Skin epidermis (tissue), 12 donors: Measurements from ENCODE around the gene TAF8.
"Not testable (repeated sequence)": the region's sequence is repeated elsewhere in the genome, so short reads cannot be mapped to it uniquely, and the experiment has no call there.

ENCODE experiments used
- H3K27ac ChIP-seq, 21 experiments: fragments of 200-600 bp; sonication (generic) in 11 of 21; one replicate each; pipeline ENCODE4 v1.5.0; 2020; ENCODE audit warnings: mild to moderate bottlenecking in 3 of 21, inconsistent platforms in 2 of 21, moderate library complexity in 2 of 21
- H3K4me3 ChIP-seq, 7 experiments: fragments of 200-600 bp; sonication (generic) in 2 of 7; one replicate each; pipeline ENCODE4 v1.5.0; 2020; ENCODE audit warnings: inconsistent platforms in 2 of 7, mild to moderate bottlenecking in 2 of 7, moderate library complexity in 1 of 7

Gene TAF8

GRCh38 chr6:42028234-42029061 lies 21.9 kb upstream of the TAF8 start:
- H3K4me3 ChIP-seq: no peak overlapping the region
- H3K27ac ChIP-seq: peak overlapping the region in 8 of 21 experiments; percentile 25 to 63 (median 49)

DNA sequence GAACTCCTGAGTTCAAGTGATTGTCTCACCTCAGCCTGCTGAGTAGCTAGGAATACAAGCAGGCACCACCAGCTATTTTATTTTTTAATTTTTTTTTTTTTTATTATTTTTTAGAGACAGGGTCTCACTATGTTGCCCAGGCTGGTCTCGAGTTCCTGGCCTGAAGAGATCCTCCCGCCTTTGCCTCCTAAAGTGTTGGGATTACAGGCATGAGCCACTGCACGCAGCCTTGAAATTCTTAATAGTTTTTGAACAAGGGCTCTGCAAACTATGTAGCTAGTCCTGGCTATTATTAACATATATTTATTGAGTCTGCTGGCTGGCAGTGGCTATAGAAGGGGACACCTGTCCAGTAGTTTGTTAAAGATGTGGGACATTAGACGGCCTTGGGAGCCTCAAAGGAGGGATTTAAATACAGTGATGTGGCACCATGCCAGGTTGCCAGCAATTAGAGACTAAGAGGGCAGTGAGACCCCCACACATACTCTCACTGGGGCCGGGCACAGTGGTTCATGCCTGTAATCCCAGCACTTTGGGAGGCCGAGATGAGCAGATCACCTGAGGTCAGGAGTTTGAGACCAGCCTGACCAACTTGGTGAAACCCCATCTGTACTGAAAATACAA lies 21.1 kb upstream of the TAF8 start:
- H3K27ac ChIP-seq: peak overlapping the region in 3 of 21 experiments; percentile 25 to 63 (median 48)

GRCh38 chr6:42029881-42030280 lies 20.4 kb upstream of the TAF8 start:
- H3K4me3 ChIP-seq: no peak overlapping the region
- peak overlapping the region in 1 of 21 experiments; percentile 55 for H3K27ac ChIP-seq

More for the DNA sequence above, 21.1 kb upstream of the TAF8 start:
- no peak overlapping the region for H3K4me3 ChIP-seq

- Histone ChIP-seq H3K27ac (peak overlapping the region in 4 of 21 experiments; percentile 2 to 55 (median 34)), H3K4me3 (no peak overlapping the region)
Observed at GRCh38 chr6:42030585-42031506, 19.5 kb upstream of the TAF8 start.

DNA sequence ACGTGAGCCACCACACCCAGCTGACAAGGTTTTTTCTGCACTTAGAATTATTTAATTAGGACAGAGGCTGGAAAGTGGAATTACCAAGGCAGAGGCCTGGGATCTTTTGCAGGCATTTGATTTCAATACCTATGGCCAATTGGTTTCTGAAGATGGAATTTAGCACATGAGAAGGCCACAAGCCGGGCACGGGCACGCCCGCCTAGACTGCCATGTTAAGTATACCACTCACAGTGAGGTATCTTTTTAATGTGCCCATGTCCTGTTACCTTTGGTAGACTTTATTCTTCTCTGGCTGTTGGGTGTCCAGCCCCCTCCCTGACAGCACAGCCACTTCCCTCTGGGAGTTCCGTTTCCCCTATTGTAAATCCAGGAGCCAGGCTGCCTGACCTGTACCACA lies 18.0 kb upstream of the TAF8 start:
- Histone ChIP-seq H3K4me3 (no peak overlapping the region), H3K27ac (no peak overlapping the region)

GRCh38 chr6:42037669-42038068 lies 12.7 kb upstream of the TAF8 start:
- H3K4me3 ChIP-seq, H3K27ac ChIP-seq: not testable (repeated sequence)

DNA sequence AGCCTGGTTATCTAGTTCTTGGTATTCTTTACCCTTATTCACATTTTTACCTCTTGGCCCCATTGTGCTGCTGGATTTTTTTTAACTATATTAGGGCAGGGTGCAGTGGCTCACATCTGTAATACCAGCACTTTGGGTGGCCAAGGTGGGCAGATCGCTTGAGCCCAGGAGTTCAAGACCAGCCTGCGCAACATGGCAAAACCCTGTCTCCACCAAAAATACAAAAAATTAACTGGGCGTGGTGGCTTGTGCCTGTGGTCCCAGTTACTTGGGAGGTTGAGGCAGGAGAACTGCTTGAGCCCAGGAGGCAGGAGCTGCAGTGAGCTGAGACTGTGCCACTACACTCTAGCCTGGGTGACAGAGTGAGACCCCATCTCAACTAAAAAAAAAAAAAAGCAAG lies 12.2 kb upstream of the TAF8 start:
- H3K4me3 ChIP-seq: no peak overlapping the region
- no peak overlapping the region for H3K27ac ChIP-seq

DNA sequence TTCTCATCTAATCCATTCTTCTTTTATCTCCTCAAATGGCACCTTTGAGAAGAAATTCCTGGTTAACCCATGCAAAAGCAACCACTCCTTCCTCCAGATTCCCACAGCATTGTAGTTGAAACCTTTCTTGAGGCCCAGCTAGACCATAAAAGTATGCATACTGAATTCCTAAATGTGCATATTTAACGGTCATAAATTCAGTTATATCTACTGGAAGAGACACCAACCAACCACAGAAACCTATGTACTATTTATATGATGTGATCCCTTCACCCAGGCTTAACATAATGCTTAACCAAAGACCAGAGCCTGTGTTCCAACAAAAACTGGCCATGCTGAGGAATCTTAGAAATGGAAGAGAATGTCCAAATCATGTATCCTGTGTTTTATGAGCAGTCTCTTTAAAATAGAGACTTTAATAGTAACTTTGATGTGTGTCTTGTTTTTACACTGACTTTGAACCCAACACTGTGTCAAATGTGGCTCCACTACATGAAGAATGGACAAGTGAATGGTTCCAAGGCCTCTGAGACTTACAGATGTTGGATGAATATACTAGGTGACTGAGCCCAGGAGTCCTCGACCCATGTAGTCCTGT lies 11.4 kb upstream of the TAF8 start:
- Histone ChIP-seq H3K4me3 (no peak overlapping the region), H3K27ac (peak overlapping the region in 12 of 21 experiments; percentile 16 to 82 (median 44))

DNA sequence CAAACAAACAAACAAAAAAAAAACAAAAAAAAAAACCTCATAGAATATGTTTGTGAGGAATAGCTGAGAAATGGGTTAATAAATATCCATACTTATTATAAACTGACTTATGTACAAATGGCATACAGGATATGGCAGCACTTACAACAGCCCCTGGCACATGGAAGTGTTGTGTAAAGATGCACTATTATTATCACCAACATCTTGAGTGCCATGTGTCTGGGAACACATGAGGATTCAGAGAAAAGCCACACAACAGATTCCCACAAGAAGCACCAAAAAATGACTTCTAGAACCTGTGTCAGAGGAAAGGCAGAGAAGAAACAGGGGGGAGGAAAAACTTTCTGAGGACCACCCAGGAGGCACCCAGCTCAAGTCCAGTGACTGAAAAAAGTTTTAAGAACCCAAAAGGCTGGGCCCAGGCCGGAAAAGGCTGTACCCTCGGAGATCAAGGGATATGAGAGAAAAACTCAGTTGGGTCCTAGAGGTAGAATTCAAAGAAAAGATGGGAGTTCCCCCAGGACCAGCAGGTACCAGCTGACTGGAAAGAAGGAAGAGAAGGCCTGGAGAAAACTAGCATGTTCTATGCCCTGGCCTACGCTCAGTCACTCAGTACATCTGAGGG lies 9.4 kb upstream of the TAF8 start:
- Histone ChIP-seq H3K4me3 (no peak overlapping the region), H3K27ac (peak overlapping the region in 9 of 21 experiments; percentile 15 to 82 (median 41))

- peak overlapping the region in 10 of 21 experiments; percentile 11 to 62 (median 42) for H3K27ac ChIP-seq
- H3K4me3 ChIP-seq: no peak overlapping the region
Observed at GRCh38 chr6:42041481-42042053, 8.8 kb upstream of the TAF8 start.

DNA sequence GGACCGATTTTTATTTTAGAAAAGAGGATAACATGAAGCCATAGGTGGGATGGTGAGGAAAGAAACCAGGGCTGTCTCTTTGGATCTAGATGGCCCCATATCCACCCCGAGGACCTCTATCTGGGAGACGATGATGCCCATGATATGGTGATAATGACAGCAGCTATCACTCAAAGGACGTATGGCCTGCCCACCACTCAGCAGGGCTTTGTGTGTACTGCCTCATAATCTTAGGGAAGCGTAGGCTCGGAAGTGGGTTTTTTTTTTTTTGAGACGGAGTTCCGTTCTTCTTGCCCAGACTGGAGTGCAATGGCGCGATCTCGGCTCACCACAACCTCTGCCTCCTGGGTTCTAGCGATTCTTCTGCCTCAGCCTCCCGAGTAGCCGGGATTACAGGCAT lies 8.2 kb upstream of the TAF8 start:
- Histone ChIP-seq H3K27ac (peak overlapping the region in 5 of 21 experiments; percentile 29 to 62 (median 43)), H3K4me3 (no peak overlapping the region)

DNA sequence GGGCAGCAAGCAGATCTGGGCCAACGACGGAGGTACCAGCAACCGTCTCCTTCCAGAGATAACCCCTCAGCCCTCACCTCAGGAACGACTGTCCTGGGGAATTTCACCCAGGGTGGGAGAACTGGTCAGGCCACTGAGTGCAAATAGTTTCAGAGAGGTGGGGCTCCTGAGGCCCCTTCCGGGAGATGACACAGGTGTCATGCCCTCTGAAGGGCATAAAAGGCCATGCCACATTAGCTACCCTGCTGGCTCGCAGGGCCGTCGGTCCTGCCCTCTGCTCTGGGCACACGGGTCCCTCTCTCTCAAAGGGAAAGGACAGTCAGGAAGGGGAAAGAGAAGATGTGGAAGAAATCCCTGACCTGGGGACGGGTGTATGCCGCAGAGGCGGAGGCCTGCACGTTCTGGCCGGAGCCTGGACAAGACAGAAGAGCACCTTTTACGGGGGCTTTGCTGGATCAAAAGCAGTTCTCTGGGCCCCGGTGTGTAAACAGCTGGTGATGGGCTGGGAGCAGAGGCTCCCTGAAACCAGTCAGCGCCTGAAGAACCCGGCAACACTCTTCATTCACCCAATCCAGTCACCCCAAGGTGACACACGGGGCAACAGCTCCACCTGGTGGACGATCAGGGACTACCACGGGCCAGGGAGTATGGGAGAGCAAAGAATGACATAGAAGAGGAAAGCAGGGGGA lies 6.4 kb upstream of the TAF8 start:
- no peak overlapping the region for H3K4me3 ChIP-seq
- peak overlapping the region in 9 of 21 experiments; percentile 14 to 98 (median 84) for H3K27ac ChIP-seq

GRCh38 chr6:42045538-42046460 lies 4.5 kb upstream of the TAF8 start:
- H3K27ac ChIP-seq: peak overlapping the region in 20 of 21 experiments; percentile 10 to 98 (median 84)
- peak overlapping the region in 3 of 7 experiments; percentile 14 to 72 (median 15) for H3K4me3 ChIP-seq

GRCh38 chr6:42046464-42047212 lies 3.7 kb upstream of the TAF8 start:
- H3K4me3 ChIP-seq: peak overlapping the region in 4 of 7 experiments; percentile 14 to 72 (median 56)
- H3K27ac ChIP-seq: peak overlapping the region in 19 of 21 experiments; percentile 10 to 98 (median 84)

DNA sequence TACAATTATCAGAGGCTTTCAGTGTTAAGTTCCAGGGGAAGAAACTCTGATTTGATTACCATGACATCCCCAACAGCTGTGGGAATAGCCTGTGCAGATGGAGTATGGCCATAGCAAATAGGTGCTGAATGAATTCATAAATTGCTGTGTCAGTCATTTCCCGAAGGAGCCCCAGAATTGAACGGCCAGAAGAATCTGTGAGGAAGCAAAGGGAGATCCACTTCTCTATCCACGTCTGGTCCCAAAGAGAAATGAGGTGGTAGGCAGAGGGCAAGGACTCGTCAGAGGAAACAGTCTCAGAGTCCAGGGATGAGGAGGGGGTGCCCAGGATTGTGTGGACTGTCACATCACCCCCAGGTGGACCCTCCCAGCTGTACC lies 3.1 kb upstream of the TAF8 start:
- Histone ChIP-seq H3K4me3 (peak overlapping the region; percentile 49 to 72 (median 65)), H3K27ac (peak overlapping the region in 18 of 21 experiments; percentile 28 to 98 (median 84))

DNA sequence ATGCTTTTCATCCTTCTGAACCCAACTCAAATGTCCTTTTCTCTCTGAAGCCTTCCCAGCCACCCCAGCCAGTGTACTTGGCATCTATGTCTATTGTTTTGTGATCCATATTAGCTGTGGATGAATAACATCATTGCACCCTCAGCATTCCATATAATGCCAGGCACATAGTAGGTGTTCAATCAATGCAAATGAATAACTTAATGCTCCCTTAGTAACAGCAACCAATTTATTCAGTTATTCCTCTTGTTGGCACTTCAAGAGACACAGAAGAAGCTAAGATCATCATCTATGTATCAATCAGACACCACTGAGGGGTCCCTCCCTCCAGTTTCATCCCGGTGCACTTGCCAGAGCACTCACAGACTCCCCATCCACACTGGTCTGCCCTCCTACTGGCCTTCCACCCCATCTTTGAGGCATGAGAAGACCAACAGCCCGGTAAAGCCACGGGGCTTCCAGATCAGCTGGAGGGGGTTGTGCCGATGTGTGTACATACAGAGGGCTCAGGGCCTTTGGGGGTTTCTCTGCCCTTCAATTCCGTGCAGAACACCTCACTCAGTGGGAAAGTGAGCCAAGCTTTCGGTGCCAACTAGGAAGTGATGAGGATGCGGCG lies 2.4 kb upstream of the TAF8 start:
- Histone ChIP-seq H3K27ac (peak overlapping the region in 20 of 21 experiments; percentile 61 to 98 (median 84)), H3K4me3 (peak overlapping the region; percentile 49 to 72 (median 65))
